Natural killer cell treated with Interleukin-12 subunit alpha and Interleukin-12 subunit beta and Interleukin-15 and Interleukin-18, amount 100 ng/mL, for 72 hours (primary cell): ENCODE data around the gene GTF3C5. TPM values are rescaled to one million over a fixed set of nuclear protein-coding genes. Genes with fewer than 3 reads are reported as not detected.
A peak's percentile ranks its signal among the peaks of the same experiment; 100 is the strongest.

Source experiments
- ATAC-seq, 2 donors: fragments of 150-1000 bp; cut with Tn5 transposase in 1 of 2; sonication (Bioruptor Pico), chemical (Tn5 transposase) in 1 of 2; 2 replicates each; pipeline ENCODE4 v1.10.0; 2021
- DNase-seq: peaks from one replicate; pipeline ENCODE4 v3.0.0; 2022; ENCODE audit warnings: low spot score
- H3K27ac Mint-ChIP-seq, 2 donors: 1 replicate in 1 of 2; 2 replicates in 1 of 2; pipeline ENCODE4 v1.8.0; 2022; ENCODE audit warnings: mixed read lengths in 2 of 2, mild to moderate bottlenecking in 1 of 2, moderate library complexity in 1 of 2
- H3K27me3 Mint-ChIP-seq, 2 donors: 1 replicate in 1 of 2; 2 replicates in 1 of 2; pipeline ENCODE4 v1.8.0; 2022; ENCODE audit warnings: mixed read lengths in 2 of 2
- H3K36me3 Mint-ChIP-seq: one replicate; pipeline ENCODE4 v1.8.0; 2022; ENCODE audit warnings: mixed read lengths
- H3K4me1 Mint-ChIP-seq, 2 donors: 1 replicate in 1 of 2; 2 replicates in 1 of 2; pipeline ENCODE4 v1.8.0; 2022; ENCODE audit warnings: low read depth in 2 of 2, mixed read lengths in 2 of 2, mild to moderate bottlenecking in 1 of 2
- H3K4me3 Mint-ChIP-seq: one replicate; pipeline ENCODE4 v1.8.0; 2022; ENCODE audit warnings: mixed read lengths
- H3K9me3 Mint-ChIP-seq: 2 replicates; pipeline ENCODE4 v1.8.0; 2022; ENCODE audit warnings: mixed read lengths
- total RNA-seq, 2 donors: library from RNA; stranded (reverse); gene quantifications; one replicate each; pipeline ENCODE4 v1.2.3, GENCODE V29; 2022

GTF3C5 gene
- total RNA-seq, 2 donors from 2014 or later: 69.2 to 81.4 TPM

- Mint-ChIP-seq H3K27me3 (no peaks in the 10 kb centered on the region), H3K4me3 (no peak overlapping the region), H3K9me3 (no peaks in the 10 kb centered on the region), H3K27ac (no peak overlapping the region), H3K4me1 (no peaks in the 10 kb centered on the region), H3K36me3 (peaks cover 4% of the 10 kb centered on the region)
- ATAC-seq (no peak), DNase-seq (no peak)
Measured at GRCh38 chr9:133046900-133047295, 16.1 kb downstream of the GTF3C5 start.

- Mint-ChIP-seq H3K4me1 (no peaks in the 10 kb centered on the region), H3K4me3 (no peak overlapping the region), H3K27ac (no peak overlapping the region), H3K9me3 (no peaks in the 10 kb centered on the region), H3K27me3 (no peaks in the 10 kb centered on the region), H3K36me3 (no peaks in the 10 kb centered on the region)
- DNase-seq (no peak), ATAC-seq (peak; percentile 39 to 61)
Measured at GRCh38 chr9:133048595-133048994, 17.8 kb downstream of the GTF3C5 start.

GRCh38 chr9:133049043-133049442, 18.2 kb downstream of the GTF3C5 start:
- ATAC-seq (no peak), DNase-seq (no peak)
- Mint-ChIP-seq H3K36me3 (no peaks in the 10 kb centered on the region), H3K4me3 (no peak overlapping the region), H3K27ac (no peak overlapping the region), H3K4me1 (no peaks in the 10 kb centered on the region), H3K27me3 (no peaks in the 10 kb centered on the region), H3K9me3 (no peaks in the 10 kb centered on the region)

DNA sequence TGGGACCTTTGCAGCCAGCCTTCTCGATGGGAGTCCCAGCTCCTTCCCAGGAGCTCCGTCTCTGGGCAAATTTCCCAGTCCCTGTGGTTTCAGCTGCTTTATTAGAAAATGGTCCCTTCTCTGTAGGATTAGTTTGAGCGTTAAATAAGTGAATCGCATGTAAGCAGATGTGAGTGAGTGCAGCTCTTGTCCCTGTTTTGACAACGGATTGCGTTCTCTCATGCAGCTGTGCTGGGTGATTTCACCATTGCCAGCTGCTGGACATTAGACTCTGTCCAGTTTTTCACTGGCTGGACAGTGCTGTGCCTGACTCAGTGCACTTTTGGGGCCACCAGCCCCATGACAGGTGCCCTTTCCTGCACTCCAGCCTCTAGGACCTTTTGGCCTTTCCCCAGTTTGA, 19.3 kb downstream of the GTF3C5 start:
- Mint-ChIP-seq H3K9me3 (no peaks in the 10 kb centered on the region), H3K27me3 (no peaks in the 10 kb centered on the region), H3K36me3 (no peaks in the 10 kb centered on the region), H3K27ac (no peak overlapping the region), H3K4me1 (no peaks in the 10 kb centered on the region), H3K4me3 (no peak overlapping the region)
- no peak for DNase-seq
- ATAC-seq: no peak

- no peaks in the 10 kb centered on the region for H3K4me1 Mint-ChIP-seq
- ATAC-seq: no peak
- no peak for DNase-seq
- H3K27me3 Mint-ChIP-seq: no peaks in the 10 kb centered on the region
- H3K9me3 Mint-ChIP-seq: no peaks in the 10 kb centered on the region
- no peak overlapping the region for H3K4me3 Mint-ChIP-seq
- no peak overlapping the region for H3K27ac Mint-ChIP-seq
- H3K36me3 Mint-ChIP-seq: no peaks in the 10 kb centered on the region
Measured at GRCh38 chr9:133050781-133051180, 20.0 kb downstream of the GTF3C5 start.

GRCh38 chr9:133051281-133051900, 20.6 kb downstream of the GTF3C5 start:
- H3K4me1 Mint-ChIP-seq: no peaks in the 10 kb centered on the region
- H3K4me3 Mint-ChIP-seq: no peak overlapping the region
- no peak overlapping the region for H3K27ac Mint-ChIP-seq
- DNase-seq (no peak), ATAC-seq (peak in 1 of 2 donors; percentile 13)
- H3K27me3 Mint-ChIP-seq: no peaks in the 10 kb centered on the region
- H3K36me3 Mint-ChIP-seq: no peaks in the 10 kb centered on the region
- H3K9me3 Mint-ChIP-seq: no peaks in the 10 kb centered on the region

GRCh38 chr9:133051966-133052539, 21.3 kb downstream of the GTF3C5 start:
- H3K4me3 Mint-ChIP-seq: no peak overlapping the region
- no peaks in the 10 kb centered on the region for H3K4me1 Mint-ChIP-seq
- H3K27ac Mint-ChIP-seq: no peak overlapping the region
- H3K27me3 Mint-ChIP-seq: no peaks in the 10 kb centered on the region
- no peaks in the 10 kb centered on the region for H3K36me3 Mint-ChIP-seq
- no peak for ATAC-seq
- H3K9me3 Mint-ChIP-seq: no peaks in the 10 kb centered on the region
- no peak for DNase-seq

GRCh38 chr9:133054194-133054890, 23.5 kb downstream of the GTF3C5 start:
- Mint-ChIP-seq H3K36me3 (no peaks in the 10 kb centered on the region), H3K4me3 (no peak overlapping the region), H3K27ac (no peak overlapping the region), H3K27me3 (no peaks in the 10 kb centered on the region), H3K9me3 (no peaks in the 10 kb centered on the region), H3K4me1 (peaks cover 14 to 15% of the 10 kb centered on the region in 2 donors)
- ATAC-seq (no peak), DNase-seq (no peak)

GRCh38 chr9:133054966-133055365, 24.2 kb downstream of the GTF3C5 start:
- Mint-ChIP-seq H3K36me3 (no peaks in the 10 kb centered on the region), H3K4me1 (peaks cover 20 to 21% of the 10 kb centered on the region in 2 donors), H3K9me3 (no peaks in the 10 kb centered on the region), H3K4me3 (no peak overlapping the region), H3K27ac (no peak overlapping the region), H3K27me3 (no peaks in the 10 kb centered on the region)
- ATAC-seq (no peak), DNase-seq (no peak)

- Mint-ChIP-seq H3K4me1 (peaks cover 21 to 23% of the 10 kb centered on the region in 2 donors), H3K27ac (no peak overlapping the region), H3K27me3 (no peaks in the 10 kb centered on the region), H3K9me3 (no peaks in the 10 kb centered on the region), H3K36me3 (no peaks in the 10 kb centered on the region), H3K4me3 (no peak overlapping the region)
- ATAC-seq (no peak), DNase-seq (no peak)
Measured at GRCh38 chr9:133055788-133056420, 25.1 kb downstream of the GTF3C5 start.

GRCh38 chr9:133056533-133056932, 25.7 kb downstream of the GTF3C5 start:
- DNase-seq (no peak), ATAC-seq (no peak)
- no peaks in the 10 kb centered on the region for H3K27me3 Mint-ChIP-seq
- no peak overlapping the region for H3K27ac Mint-ChIP-seq
- no peak overlapping the region for H3K4me3 Mint-ChIP-seq
- peaks cover 21 to 23% of the 10 kb centered on the region in 2 donors for H3K4me1 Mint-ChIP-seq
- H3K9me3 Mint-ChIP-seq: no peaks in the 10 kb centered on the region
- H3K36me3 Mint-ChIP-seq: no peaks in the 10 kb centered on the region

GRCh38 chr9:133057006-133057405, 26.2 kb downstream of the GTF3C5 start:
- Mint-ChIP-seq H3K36me3 (no peaks in the 10 kb centered on the region), H3K4me3 (no peak overlapping the region), H3K4me1 (peaks cover 21 to 23% of the 10 kb centered on the region in 2 donors), H3K27ac (no peak overlapping the region), H3K9me3 (no peaks in the 10 kb centered on the region), H3K27me3 (no peaks in the 10 kb centered on the region)
- DNase-seq: no peak
- peak in 1 of 2 donors; percentile 18 for ATAC-seq

GRCh38 chr9:133057553-133057952, 26.8 kb downstream of the GTF3C5 start:
- Mint-ChIP-seq H3K4me3 (no peak overlapping the region), H3K27me3 (no peaks in the 10 kb centered on the region), H3K9me3 (no peaks in the 10 kb centered on the region), H3K4me1 (peaks cover 21 to 23% of the 10 kb centered on the region in 2 donors), H3K36me3 (no peaks in the 10 kb centered on the region), H3K27ac (peak overlapping the region in 1 of 2 donors; percentile 62)
- no peak for ATAC-seq
- no peak for DNase-seq

DNA sequence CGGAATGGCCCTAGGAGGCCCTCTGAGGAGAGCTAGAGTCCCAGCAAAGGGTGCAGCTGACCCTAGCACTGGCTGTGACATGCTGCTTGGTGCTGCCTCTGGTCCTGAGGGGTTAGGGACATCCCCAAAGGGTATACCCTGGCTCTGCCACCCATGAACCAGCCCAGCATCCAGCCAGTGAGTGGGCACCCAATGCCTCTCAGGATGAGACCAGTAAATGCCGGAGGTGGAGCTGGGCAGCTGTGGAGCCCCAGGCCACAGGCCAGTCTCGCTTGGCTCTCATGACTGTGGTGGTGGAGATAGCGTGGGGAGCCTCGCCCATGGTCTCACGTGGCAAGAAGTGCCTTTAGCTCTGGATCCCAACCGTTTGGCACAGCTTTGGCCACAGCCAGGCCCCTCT, 27.3 kb downstream of the GTF3C5 start:
- ATAC-seq: no peak
- H3K9me3 Mint-ChIP-seq: no peaks in the 10 kb centered on the region
- no peak for DNase-seq
- H3K27me3 Mint-ChIP-seq: no peaks in the 10 kb centered on the region
- peaks cover 21 to 23% of the 10 kb centered on the region in 2 donors for H3K4me1 Mint-ChIP-seq
- H3K36me3 Mint-ChIP-seq: no peaks in the 10 kb centered on the region
- no peak overlapping the region for H3K4me3 Mint-ChIP-seq
- peak overlapping the region in 1 of 2 donors; percentile 62 for H3K27ac Mint-ChIP-seq
